Loucy (cell line): ENCODE results near the gene ATP2A2.
"Not testable (repeated sequence)": the region's sequence is repeated elsewhere in the genome, so short reads cannot be mapped to it uniquely, and the experiment has no call there.

Experiments
- H2AFZ ChIP-seq: fragments of 200-600 bp; sonication (generic); 2 replicates; pipeline ENCODE4 v1.6.0; 2016; ENCODE audit warnings: antibody characterized with exemption, mild to moderate bottlenecking, low read length, moderate library complexity
- H3F3A ChIP-seq: fragments of 200-600 bp; 2 replicates; pipeline ENCODE4 v1.6.0; 2016; ENCODE audit warnings: antibody characterized with exemption, low read depth, mild to moderate bottlenecking
- H3K27me3 ChIP-seq: fragments of 200-600 bp; sonication (generic); 2 replicates; pipeline ENCODE4 v1.6.1; 2014; ENCODE audit warnings: low read length, mild to moderate bottlenecking; ENCODE audit not compliant: insufficient read depth, poor library complexity, severe bottlenecking
- H3K36me3 ChIP-seq: fragments of 200-600 bp; sonication (generic); 2 replicates; pipeline ENCODE4 v1.6.1; 2016; ENCODE audit warnings: low read length; ENCODE audit not compliant: insufficient read depth
- H3K4me1 ChIP-seq: fragments of 200-600 bp; sonication (generic); 2 replicates; pipeline ENCODE4 v1.5.1; 2014; ENCODE audit warnings: low read length, mild to moderate bottlenecking; ENCODE audit not compliant: insufficient read depth, poor library complexity, severe bottlenecking
- H3K4me2 ChIP-seq: fragments of 200-600 bp; sonication (generic); 2 replicates; pipeline ENCODE4 v1.6.0; 2014; ENCODE audit warnings: antibody characterized with exemption, low read length, low read depth, mild to moderate bottlenecking; ENCODE audit not compliant: poor library complexity, severe bottlenecking
- H3K4me3 ChIP-seq: fragments of 200-600 bp; sonication (generic); 2 replicates; pipeline ENCODE4 v1.5.1; 2014; ENCODE audit warnings: low read length, mild to moderate bottlenecking, mixed read lengths; ENCODE audit not compliant: poor library complexity, severe bottlenecking
- H3K79me2 ChIP-seq: fragments of 200-600 bp; sonication (generic); 2 replicates; pipeline ENCODE4 v1.6.1; 2014; ENCODE audit warnings: low read length; ENCODE audit not compliant: insufficient read depth
- H3K9ac ChIP-seq: fragments of 200-600 bp; sonication (generic); 2 replicates; pipeline ENCODE4 v1.6.0; 2014; ENCODE audit warnings: mild to moderate bottlenecking, low read depth, low read length, moderate library complexity; ENCODE audit not compliant: poor library complexity, severe bottlenecking
- H3K9me2 ChIP-seq: fragments of 200-600 bp; sonication (generic); replicated peaks from 2 replicates; pipeline ENCODE4 v1.6.1; 2016; ENCODE audit warnings: low read depth, low read length, mixed read lengths
- H3K9me3 ChIP-seq: fragments of 200-600 bp; sonication (generic); 2 replicates; pipeline ENCODE4 v1.6.1; 2014; ENCODE audit warnings: mild to moderate bottlenecking, antibody characterized with exemption, low read length, low read depth; ENCODE audit not compliant: insufficient read depth
- H4K20me1 ChIP-seq: fragments of 200-600 bp; sonication (generic); 2 replicates; pipeline ENCODE4 v1.6.0; 2014; ENCODE audit warnings: antibody characterized with exemption, low read length, mild to moderate bottlenecking; ENCODE audit not compliant: insufficient read depth, poor library complexity, severe bottlenecking
- EZH2phosphoT487 ChIP-seq: fragments of 200-600 bp; IDR thresholded peaks from 2 replicates; pipeline ENCODE4 v1.6.1; 2018; ENCODE audit warnings: antibody characterized with exemption, mild to moderate bottlenecking, moderate library complexity, borderline replicate concordance
- TF ChIP-seq, protein P1 (sequence below): fragments of 200-600 bp; sonication (generic); conservative IDR thresholded peaks from 2 replicates; pipeline ENCODE4 v1.5.1; 2014; ENCODE audit warnings: mild to moderate bottlenecking, antibody characterized with exemption, low read length

The ATP2A2 gene

DNA sequence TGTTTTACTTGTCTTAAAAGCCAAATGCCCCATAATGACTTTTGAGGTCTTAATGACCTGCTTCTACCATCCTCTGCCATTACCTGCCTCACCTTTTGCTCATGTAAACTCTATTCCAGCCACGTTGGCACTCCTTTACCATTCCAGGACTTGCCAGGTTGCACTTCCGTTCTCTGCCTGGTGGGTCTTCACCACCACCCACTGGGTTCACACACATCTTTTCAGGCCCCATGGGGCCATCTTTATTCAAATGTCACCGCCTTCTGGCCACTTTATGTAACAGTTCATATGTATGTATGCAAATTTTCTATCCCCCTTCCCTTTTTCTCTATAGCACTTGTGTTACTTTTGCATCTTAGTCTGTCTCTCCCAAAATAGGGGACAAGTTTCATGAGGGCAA lies 57.7 kb downstream of the ATP2A2 start:
- Histone ChIP-seq H3K9me2 (no peaks in the 10 kb centered on the region), H2AFZ (no peak overlapping the region), H4K20me1 (peaks cover under 1% of the 10 kb centered on the region), H3K9me3 (no peaks in the 10 kb centered on the region), H3K4me1 (no peaks in the 10 kb centered on the region), H3K9ac (no peak overlapping the region), H3F3A (no peaks in the 10 kb centered on the region), H3K36me3 (peaks cover 99% of the 10 kb centered on the region), H3K4me3 (no peak overlapping the region), H3K4me2 (no peak overlapping the region), H3K27me3 (no peaks in the 10 kb centered on the region), H3K79me2 (no peaks in the 10 kb centered on the region)
- TF ChIP-seq, protein P1, sequence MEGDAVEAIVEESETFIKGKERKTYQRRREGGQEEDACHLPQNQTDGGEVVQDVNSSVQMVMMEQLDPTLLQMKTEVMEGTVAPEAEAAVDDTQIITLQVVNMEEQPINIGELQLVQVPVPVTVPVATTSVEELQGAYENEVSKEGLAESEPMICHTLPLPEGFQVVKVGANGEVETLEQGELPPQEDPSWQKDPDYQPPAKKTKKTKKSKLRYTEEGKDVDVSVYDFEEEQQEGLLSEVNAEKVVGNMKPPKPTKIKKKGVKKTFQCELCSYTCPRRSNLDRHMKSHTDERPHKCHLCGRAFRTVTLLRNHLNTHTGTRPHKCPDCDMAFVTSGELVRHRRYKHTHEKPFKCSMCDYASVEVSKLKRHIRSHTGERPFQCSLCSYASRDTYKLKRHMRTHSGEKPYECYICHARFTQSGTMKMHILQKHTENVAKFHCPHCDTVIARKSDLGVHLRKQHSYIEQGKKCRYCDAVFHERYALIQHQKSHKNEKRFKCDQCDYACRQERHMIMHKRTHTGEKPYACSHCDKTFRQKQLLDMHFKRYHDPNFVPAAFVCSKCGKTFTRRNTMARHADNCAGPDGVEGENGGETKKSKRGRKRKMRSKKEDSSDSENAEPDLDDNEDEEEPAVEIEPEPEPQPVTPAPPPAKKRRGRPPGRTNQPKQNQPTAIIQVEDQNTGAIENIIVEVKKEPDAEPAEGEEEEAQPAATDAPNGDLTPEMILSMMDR = peak; percentile 49
- TF ChIP-seq EZH2phosphoT487 = no peak

DNA sequence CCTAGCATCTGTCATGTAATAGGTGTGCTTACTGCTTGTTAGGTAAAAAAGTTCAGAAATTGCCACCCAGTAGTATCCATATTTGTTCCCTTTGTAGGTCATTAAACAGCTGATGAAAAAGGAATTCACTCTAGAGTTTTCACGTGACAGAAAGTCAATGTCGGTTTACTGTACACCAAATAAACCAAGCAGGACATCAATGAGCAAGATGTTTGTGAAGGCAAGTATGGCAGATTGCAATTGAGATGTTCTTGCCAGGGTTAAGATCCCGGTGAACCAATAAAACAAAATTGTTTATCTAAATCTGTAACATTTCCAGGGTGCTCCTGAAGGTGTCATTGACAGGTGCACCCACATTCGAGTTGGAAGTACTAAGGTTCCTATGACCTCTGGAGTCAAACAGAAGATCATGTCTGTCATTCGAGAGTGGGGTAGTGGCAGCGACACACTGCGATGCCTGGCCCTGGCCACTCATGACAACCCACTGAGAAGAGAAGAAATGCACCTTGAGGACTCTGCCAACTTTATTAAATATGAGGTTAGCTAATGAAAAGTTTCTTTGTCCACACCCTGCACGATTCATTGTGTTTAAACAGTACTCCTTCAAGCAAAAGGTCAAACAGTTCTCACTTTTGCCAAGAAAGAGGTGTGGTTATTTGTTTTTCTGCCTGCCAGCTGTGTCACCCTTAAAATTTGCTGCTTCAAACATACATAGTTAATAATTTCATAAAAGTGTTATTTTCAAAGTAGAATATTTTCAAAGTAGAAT lies 58.3 kb downstream of the ATP2A2 start:
- Histone ChIP-seq H4K20me1 (no peaks in the 10 kb centered on the region), H3K27me3 (no peaks in the 10 kb centered on the region), H3K9ac (no peak overlapping the region), H3K4me2 (no peak overlapping the region), H3K4me1 (no peaks in the 10 kb centered on the region), H3K4me3 (no peak overlapping the region), H3K36me3 (peaks cover 99% of the 10 kb centered on the region), H3K79me2 (no peaks in the 10 kb centered on the region), H3F3A (no peaks in the 10 kb centered on the region), H2AFZ (no peak overlapping the region), H3K9me2 (no peaks in the 10 kb centered on the region), H3K9me3 (no peaks in the 10 kb centered on the region)
- TF ChIP-seq, protein P1 = no peak
- no peak for TF ChIP-seq EZH2phosphoT487

DNA sequence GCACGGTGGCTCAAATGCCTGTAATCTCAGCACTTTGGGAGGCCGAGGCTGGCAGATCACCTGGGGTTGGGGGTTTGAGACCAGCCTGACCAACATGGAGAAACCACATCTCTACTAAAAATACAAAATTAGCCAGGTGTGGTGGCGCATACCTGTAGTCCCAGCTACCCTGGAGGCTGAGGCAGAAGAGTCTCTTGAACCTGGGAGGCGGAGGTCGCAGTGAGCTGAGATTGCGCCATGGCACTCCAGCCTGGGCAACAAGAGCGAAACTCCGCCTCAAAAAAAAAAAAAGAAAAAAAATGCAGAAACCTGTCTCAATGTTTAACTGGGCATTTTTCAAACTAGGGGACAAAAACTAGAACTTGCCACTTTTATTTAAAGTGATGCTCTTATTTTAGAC lies 59.2 kb downstream of the ATP2A2 start:
- H3K36me3 ChIP-seq = peaks cover 99% of the 10 kb centered on the region
- H3K4me3 ChIP-seq, H3K4me2 ChIP-seq, H3F3A ChIP-seq, H4K20me1 ChIP-seq, H3K79me2 ChIP-seq, H3K9me3 ChIP-seq, H3K27me3 ChIP-seq, H3K9me2 ChIP-seq, H2AFZ ChIP-seq, H3K4me1 ChIP-seq, H3K9ac ChIP-seq: not testable (repeated sequence)

DNA sequence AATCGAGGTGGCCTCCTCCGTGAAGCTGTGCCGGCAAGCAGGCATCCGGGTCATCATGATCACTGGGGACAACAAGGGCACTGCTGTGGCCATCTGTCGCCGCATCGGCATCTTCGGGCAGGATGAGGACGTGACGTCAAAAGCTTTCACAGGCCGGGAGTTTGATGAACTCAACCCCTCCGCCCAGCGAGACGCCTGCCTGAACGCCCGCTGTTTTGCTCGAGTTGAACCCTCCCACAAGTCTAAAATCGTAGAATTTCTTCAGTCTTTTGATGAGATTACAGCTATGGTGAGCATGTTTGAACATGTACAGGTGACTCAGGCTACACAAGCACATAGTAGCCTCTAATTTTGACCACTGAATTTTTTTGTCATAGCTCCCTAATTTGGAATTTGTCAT lies 59.7 kb downstream of the ATP2A2 start:
- Histone ChIP-seq H3K79me2 (no peaks in the 10 kb centered on the region), H3K4me1 (no peaks in the 10 kb centered on the region), H2AFZ (no peak overlapping the region), H3K4me2 (no peak overlapping the region), H3K9ac (no peak overlapping the region), H3K9me3 (no peaks in the 10 kb centered on the region), H3K9me2 (no peaks in the 10 kb centered on the region), H3F3A (no peaks in the 10 kb centered on the region), H4K20me1 (no peaks in the 10 kb centered on the region), H3K27me3 (no peaks in the 10 kb centered on the region), H3K36me3 (peaks cover 99% of the 10 kb centered on the region), H3K4me3 (no peak overlapping the region)
- TF ChIP-seq, protein P1 = no peak
- TF ChIP-seq EZH2phosphoT487 = no peak
